Renal cortex interstitium (tissue), 11 donors: ENCODE measurements around the gene FHIP1A. TPM values are rescaled to one million over a fixed set of nuclear protein-coding genes. Genes with fewer than 3 reads are reported as not detected.

Experiments
- DNase-seq, 11 donors: peaks; one replicate each; pipeline ENCODE4 v3.0.0-alpha.2; 2013; ENCODE audit warnings: low read depth in 9 of 11, low spot score in 4 of 11; ENCODE audit errors: extremely low read depth in 1 of 11
- polyA plus RNA-seq, 3 donors: library from polyadenylated mRNA; unstranded; fragments of 120-200 nt; gene quantifications; one replicate each; pipeline ENCODE4 v1.2.1, GENCODE V29; 2013; ENCODE audit not compliant: insufficient read length in 3 of 3

FHIP1A gene
- polyA plus RNA-seq, 3 donors = 3.7 to 7.7 (median 4.0) TPM

DNA sequence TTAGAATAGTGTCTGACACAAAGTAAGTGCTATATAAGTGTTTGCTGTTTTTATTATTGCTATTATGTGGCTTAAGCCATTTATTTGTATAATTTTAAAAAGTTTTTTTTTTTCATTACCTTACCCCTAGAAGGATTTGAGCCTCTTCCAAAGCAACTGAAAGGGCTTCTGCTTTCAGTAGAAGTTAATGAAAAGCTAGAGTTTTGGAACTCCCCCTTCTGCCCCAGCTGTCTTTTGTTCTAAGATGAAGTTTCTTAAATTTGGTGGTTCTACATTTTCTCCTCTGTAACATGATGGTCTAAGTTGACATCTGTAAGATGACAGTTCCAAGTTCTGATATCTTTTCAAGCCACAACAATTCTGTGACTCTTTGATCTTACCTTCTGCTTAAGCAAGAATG is 30.3 kb downstream of the FHIP1A start:
- no peak for DNase-seq

DNA sequence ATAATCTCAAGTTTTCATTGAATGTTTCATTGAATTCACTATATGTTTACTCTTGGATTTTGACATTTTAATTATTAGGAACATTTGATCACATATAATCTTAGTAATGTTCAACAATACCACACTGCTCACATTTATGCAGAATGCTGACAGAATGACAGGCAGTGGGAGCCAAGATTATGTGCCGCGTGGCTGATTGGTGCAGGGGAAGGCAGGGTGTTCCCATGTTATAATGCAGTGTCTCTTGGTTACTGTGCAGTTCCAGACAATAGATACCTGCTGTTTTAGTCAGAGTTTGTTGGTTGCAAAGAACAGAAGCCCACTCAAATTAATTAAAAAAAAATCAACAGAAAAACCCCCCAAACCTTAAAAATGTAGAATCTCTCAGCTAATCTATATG is 33.0 kb downstream of the FHIP1A start:
- DNase-seq = no peak

GRCh38 chr4:151443247-151443646 is 34.3 kb downstream of the FHIP1A start:
- DNase-seq = no peak

- no peak for DNase-seq
Measured at GRCh38 chr4:151443752-151444151, 34.8 kb downstream of the FHIP1A start.

GRCh38 chr4:151446208-151446607 is 37.2 kb downstream of the FHIP1A start:
- no peak for DNase-seq

DNA sequence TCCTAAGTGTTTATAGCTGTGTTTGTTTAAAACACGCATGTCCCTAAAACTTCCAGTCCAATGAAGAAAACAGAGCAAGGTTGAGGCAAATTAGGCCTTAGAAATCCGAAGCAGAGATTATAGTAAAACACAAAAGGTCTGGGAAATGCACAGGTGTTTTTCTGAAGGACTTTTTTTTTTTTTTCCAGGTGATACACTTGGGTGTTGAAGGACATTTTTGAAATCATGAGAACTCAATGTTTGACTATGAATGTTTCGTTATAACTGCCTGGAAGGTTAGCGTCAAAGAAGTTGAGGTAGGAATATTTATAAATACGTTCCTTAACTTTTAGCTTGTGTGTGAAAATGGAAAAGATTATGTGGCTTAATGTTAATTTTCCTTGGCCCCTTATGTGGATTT is 45.5 kb downstream of the FHIP1A start:
- no peak for DNase-seq

GRCh38 chr4:151455212-151455611 is 46.2 kb downstream of the FHIP1A start:
- DNase-seq = no peak

DNA sequence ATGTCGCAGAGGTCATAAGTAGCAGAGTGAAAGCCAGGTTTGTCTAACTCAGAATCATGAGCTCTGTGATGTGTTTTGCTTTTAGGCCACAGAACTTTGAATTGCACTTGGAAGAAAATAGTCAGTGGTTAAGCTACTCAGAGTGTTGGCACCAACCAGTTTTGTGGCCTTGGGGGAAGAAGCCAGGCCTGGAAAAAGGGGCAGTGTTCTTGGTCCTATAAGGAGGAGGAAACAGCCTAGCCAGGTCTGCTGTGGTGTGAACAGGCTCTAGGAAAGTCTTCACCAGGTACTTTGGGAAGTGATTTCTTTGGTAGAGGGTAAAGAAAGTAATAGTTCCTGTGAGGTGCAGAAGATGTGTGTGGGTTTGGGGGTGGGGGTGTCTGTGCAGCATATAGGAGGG is 49.2 kb downstream of the FHIP1A start:
- no peak for DNase-seq

Other genes with a start within 250 kb of the FHIP1A start
- not detected for gene PRSS48, start 132.0 kb upstream of the FHIP1A start, polyA plus RNA-seq
- gene SH3D19, start 83.6 kb upstream of the FHIP1A start, polyA plus RNA-seq = 10 to 100 TPM; 27.1 to 31.4 (median 30.7) TPM